Measurements from ENCODE around the gene GOLGA8J. TPM values are rescaled to one million over a fixed set of nuclear protein-coding genes. Genes with fewer than 3 reads are reported as not detected.
"Not testable (repeated sequence)": the region's sequence is repeated elsewhere in the genome, so short reads cannot be mapped to it uniquely, and the experiment has no call there.

Gene GOLGA8J
- total RNA-seq, 4 donors from 2014 or later: not detected

DNA sequence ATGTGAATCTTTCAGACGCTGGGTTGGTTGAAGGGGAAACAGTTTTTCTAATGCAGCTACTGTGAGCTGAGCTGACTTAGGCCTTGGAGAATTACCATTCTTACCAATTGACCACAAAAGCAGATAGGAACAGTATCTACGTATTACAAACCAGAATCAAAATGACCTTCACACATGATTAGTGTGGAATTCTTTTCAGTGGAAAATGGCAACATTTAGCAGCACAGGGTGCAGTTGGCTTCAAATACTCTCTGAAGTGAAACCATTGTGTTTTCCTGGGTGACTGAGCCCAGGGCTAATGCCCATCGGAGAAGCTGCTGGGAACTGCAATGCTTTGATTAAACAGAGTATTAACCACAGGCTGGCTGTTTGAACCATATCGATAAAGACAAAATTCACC, 40.2 kb upstream of the GOLGA8J start:
- TF ChIP-seq POLR2A (IDR thresholded peaks at IDR 0.05): no peak
- TF ChIP-seq, protein P1, sequence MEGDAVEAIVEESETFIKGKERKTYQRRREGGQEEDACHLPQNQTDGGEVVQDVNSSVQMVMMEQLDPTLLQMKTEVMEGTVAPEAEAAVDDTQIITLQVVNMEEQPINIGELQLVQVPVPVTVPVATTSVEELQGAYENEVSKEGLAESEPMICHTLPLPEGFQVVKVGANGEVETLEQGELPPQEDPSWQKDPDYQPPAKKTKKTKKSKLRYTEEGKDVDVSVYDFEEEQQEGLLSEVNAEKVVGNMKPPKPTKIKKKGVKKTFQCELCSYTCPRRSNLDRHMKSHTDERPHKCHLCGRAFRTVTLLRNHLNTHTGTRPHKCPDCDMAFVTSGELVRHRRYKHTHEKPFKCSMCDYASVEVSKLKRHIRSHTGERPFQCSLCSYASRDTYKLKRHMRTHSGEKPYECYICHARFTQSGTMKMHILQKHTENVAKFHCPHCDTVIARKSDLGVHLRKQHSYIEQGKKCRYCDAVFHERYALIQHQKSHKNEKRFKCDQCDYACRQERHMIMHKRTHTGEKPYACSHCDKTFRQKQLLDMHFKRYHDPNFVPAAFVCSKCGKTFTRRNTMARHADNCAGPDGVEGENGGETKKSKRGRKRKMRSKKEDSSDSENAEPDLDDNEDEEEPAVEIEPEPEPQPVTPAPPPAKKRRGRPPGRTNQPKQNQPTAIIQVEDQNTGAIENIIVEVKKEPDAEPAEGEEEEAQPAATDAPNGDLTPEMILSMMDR (IDR thresholded peaks at IDR 0.05): no peak
- H3K4me3 ChIP-seq: no peak overlapping the region
- no peak for DNase-seq

DNA sequence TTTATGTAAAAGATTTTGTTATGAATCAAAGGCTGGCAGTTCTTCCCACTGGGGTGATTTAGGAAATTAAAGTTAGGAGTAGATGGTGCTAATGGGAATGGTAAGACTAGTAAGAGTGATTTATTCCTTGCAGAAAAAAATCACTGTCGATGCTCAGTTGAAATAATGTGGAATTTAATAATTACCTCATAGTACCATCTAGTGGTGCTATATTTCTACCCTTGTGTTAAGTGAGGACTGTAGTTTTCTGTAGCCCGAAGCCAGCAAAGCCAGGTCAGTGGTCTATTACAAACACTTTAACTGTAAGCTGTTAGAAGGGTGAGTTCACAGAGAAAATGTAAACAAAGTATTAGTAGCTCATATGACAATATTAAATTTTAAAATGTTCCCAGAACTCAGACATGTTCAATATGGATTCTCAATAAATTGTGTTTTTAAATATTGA, 39.5 kb upstream of the GOLGA8J start:
- DNase-seq: no peak
- TF ChIP-seq, protein P1 (IDR thresholded peaks at IDR 0.05): peak in 3 of 6 experiments; percentile 46 to 56 (median 51)
- no peak for TF ChIP-seq POLR2A (IDR thresholded peaks at IDR 0.05)
- H3K27ac ChIP-seq: no peak overlapping the region
- H3K36me3 ChIP-seq: no peaks in the 10 kb centered on the region
- no peaks in the 10 kb centered on the region for H3K4me1 ChIP-seq
- H3K4me3 ChIP-seq: no peak overlapping the region
- no peaks in the 10 kb centered on the region for H3K9me3 ChIP-seq
- H3K27me3 ChIP-seq: no peaks in the 10 kb centered on the region

More for the DNA sequence above, 40.2 kb upstream of the GOLGA8J start:
- Histone ChIP-seq H3K27me3 (no peaks in the 10 kb centered on the region), H3K9me3 (no peaks in the 10 kb centered on the region), H3K27ac (no peak overlapping the region), H3K4me1 (no peaks in the 10 kb centered on the region), H3K36me3 (no peaks in the 10 kb centered on the region)

DNA sequence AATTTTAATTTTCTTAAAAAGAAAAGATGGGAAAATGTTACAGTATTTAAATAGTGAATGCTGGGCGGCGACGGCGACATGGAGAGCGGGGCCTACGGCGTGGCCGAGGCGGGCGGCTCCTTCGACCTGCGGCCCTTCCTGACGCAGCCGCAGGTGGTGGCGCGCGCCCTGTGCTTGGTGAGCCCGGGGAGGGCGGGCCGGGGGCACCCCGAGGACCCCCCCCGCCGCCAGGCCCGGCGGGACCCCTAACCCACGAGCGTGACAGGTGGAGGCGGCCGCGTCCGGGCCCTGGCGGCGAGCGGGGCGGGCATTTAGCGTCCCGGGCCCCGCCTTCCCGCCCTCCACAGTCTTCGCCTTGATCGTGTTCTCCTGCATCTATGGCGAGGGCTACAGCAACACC, 38.4 kb upstream of the GOLGA8J start:
- H3K9me3 ChIP-seq: no peaks in the 10 kb centered on the region
- H3K36me3 ChIP-seq: no peaks in the 10 kb centered on the region
- H3K27ac ChIP-seq: no peak overlapping the region
- TF ChIP-seq POLR2A (IDR thresholded peaks at IDR 0.05): no peak
- TF ChIP-seq, protein P1 (IDR thresholded peaks at IDR 0.05): no peak
- no peaks in the 10 kb centered on the region for H3K27me3 ChIP-seq
- no peak for DNase-seq
- H3K4me1 ChIP-seq: no peaks in the 10 kb centered on the region
- H3K4me3 ChIP-seq: no peak overlapping the region

DNA sequence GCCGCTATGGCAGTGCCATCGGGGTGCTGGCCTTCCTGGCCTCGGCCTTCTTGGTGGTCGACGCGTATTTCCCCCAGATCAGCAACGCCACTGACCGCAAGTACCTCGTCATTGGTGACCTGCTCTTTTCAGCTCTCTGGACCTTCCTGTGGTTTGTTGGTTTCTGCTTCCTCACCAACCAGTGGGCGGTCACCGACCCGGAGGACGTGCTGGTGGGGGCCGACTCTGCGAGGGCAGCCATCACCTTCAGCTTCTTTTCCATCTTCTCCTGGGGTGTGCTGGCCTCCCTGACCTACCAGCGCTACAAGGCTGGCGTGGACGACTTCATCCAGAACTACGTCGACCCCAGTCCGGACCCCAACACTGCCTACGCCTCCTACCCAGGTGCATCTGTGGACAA, 37.9 kb upstream of the GOLGA8J start:
- DNase-seq, H3K27me3 ChIP-seq, H3K27ac ChIP-seq, H3K4me1 ChIP-seq, H3K36me3 ChIP-seq, H3K4me3 ChIP-seq, H3K9me3 ChIP-seq: not testable (repeated sequence)

- H3K27ac ChIP-seq, H3K9me3 ChIP-seq, H3K36me3 ChIP-seq, H3K4me1 ChIP-seq, DNase-seq, H3K27me3 ChIP-seq: not testable (repeated sequence)
- H3K4me3 ChIP-seq: peak overlapping the region in 1 of 4 donors; percentile 12
Measured at GRCh38 chr15:30045248-30046041, 37.3 kb upstream of the GOLGA8J start.

DNA sequence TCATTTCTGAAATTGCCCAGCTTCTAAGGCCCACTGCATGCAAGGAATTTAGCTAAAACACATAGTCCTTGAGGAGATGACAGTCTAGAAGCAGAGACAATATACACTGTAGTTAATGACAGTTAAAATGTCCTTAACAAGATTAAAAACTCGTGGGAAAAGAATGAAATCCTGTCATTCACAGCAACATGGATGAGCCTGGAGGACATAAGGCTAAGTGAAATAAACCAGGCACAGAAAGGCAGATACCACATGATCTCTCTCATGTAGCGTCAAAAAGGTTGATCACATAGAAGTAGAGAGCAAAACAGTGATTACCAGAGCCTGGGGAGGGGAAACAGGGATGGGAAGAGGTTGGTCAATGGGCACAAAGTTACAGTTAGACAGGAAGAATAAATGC, 36.3 kb upstream of the GOLGA8J start:
- no peaks in the 10 kb centered on the region for H3K9me3 ChIP-seq
- TF ChIP-seq, protein P1 (IDR thresholded peaks at IDR 0.05): no peak
- no peak for TF ChIP-seq POLR2A (IDR thresholded peaks at IDR 0.05)
- no peak for DNase-seq
- no peak overlapping the region for H3K27ac ChIP-seq
- H3K4me3 ChIP-seq: no peak overlapping the region
- H3K27me3 ChIP-seq: no peaks in the 10 kb centered on the region
- H3K36me3 ChIP-seq: no peaks in the 10 kb centered on the region
- no peaks in the 10 kb centered on the region for H3K4me1 ChIP-seq
